Memory B cell (primary cell): ENCODE results near the gene BORCS5.

Source experiments
- ATAC-seq: fragments of 150-1000 bp; cut with Tn5 transposase; 2 replicates; pipeline ENCODE4 v1.10.0; 2021; ENCODE audit warnings: low read depth, mild to moderate bottlenecking, moderate library complexity
- DNase-seq, 2 donors: peaks; one replicate each; pipeline ENCODE4 v3.0.0; 2022; ENCODE audit warnings: low spot score in 2 of 2
- H3K27ac Mint-ChIP-seq: one replicate; pipeline ENCODE4 v1.8.0; 2022; ENCODE audit warnings: mild to moderate bottlenecking, moderate library complexity, mixed read lengths
- H3K27me3 Mint-ChIP-seq: one replicate; pipeline ENCODE4 v1.8.0; 2022; ENCODE audit warnings: mixed read lengths
- H3K36me3 Mint-ChIP-seq: one replicate; pipeline ENCODE4 v1.8.0; 2022; ENCODE audit warnings: mild to moderate bottlenecking, mixed read lengths
- H3K4me1 Mint-ChIP-seq: one replicate; pipeline ENCODE4 v1.8.0; 2022; ENCODE audit warnings: mixed read lengths
- H3K4me3 Mint-ChIP-seq: one replicate; pipeline ENCODE4 v1.8.0; 2022; ENCODE audit warnings: mild to moderate bottlenecking, moderate library complexity, mixed read lengths
- H3K9me3 Mint-ChIP-seq: one replicate; pipeline ENCODE4 v1.8.0; 2022; ENCODE audit warnings: mixed read lengths

BORCS5 gene

GRCh38 chr12:12365931-12366431 is 9.1 kb downstream of the BORCS5 start:
- Mint-ChIP-seq H3K27ac (no peak overlapping the region), H3K9me3 (no peaks in the 10 kb centered on the region), H3K4me3 (no peak overlapping the region), H3K27me3 (no peaks in the 10 kb centered on the region), H3K4me1 (peaks cover 18% of the 10 kb centered on the region), H3K36me3 (peaks cover 23% of the 10 kb centered on the region)
- DNase-seq (no peak), ATAC-seq (no peak)

- Mint-ChIP-seq H3K4me3 (no peak overlapping the region), H3K36me3 (peaks cover 19% of the 10 kb centered on the region), H3K27ac (peak overlapping the region; percentile 5), H3K9me3 (no peaks in the 10 kb centered on the region), H3K4me1 (peaks cover 12% of the 10 kb centered on the region), H3K27me3 (no peaks in the 10 kb centered on the region)
- DNase-seq (no peak), ATAC-seq (no peak)
These were observed 10.0 kb downstream of the BORCS5 start for GRCh38 chr12:12366701-12367481.

DNA sequence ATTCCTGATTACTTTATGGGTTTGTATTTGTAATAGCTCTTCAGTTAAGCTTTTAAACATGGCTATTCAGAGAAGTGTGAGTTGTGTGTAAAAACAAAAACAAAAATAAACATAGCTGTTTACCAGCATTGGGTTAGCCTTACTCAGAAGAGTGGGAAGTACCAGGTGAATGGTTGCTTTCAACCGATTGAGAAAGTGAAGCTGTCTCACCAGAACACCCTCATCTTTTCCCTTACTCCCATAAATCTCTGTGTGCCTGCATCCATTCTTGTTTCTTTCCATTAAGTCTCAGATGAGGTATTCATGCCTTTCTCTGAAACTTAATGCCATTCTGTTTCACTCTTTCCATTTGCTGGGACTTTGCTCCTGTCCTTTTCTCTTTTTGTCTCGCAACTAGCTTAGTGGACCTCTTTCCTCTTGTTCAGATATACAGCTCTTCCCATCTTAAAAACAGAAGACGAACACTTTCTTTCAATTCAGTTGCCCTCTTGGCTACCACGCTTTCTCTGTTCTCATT is 10.7 kb downstream of the BORCS5 start:
- peaks cover 17% of the 10 kb centered on the region for H3K36me3 Mint-ChIP-seq
- ATAC-seq, result no peak
- no peak overlapping the region for H3K4me3 Mint-ChIP-seq
- peaks cover 10% of the 10 kb centered on the region for H3K4me1 Mint-ChIP-seq
- no peaks in the 10 kb centered on the region for H3K9me3 Mint-ChIP-seq
- H3K27ac Mint-ChIP-seq, result peak overlapping the region; percentile 6
- no peak for DNase-seq
- H3K27me3 Mint-ChIP-seq, result no peaks in the 10 kb centered on the region

DNA sequence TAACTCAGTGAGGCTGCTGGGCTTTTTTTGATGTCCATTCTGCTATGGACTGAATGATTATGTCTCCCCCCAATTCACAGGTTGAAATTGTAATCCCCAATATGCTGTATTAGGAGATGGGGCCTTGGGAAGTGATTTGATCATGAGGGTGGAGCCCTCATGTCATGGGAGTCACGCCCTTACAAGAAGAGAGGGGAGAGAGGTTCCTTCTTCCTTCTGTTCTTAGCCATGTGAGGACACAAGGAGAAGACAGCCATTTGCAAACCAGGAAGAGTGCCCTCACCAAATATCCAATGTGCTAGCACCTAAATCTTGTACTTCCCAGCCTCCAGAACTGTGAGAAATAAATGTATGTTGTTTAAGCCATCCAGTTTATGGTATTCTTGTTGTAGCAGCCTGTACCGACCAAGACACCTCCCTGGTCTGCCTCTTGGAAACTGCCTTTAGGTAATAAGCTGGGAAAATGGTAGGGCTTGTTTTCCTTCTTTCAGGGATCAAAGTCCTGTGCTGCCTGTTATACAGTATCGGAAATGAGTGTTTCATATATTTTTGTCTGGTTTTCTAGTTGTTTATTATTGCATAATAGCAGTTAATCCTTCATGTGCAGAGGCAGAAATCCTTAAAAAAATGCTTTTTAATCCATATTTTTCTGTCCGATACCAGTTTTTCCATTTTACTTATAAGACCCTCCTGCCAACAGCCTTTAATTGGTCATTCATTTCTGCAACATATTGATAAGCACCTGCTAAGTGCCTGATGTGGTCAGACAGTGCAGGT is 16.3 kb downstream of the BORCS5 start:
- H3K4me1 Mint-ChIP-seq, result peaks cover 5% of the 10 kb centered on the region
- H3K9me3 Mint-ChIP-seq, result no peaks in the 10 kb centered on the region
- H3K27me3 Mint-ChIP-seq, result no peaks in the 10 kb centered on the region
- peaks cover 15% of the 10 kb centered on the region for H3K36me3 Mint-ChIP-seq
- no peak for DNase-seq
- no peak overlapping the region for H3K27ac Mint-ChIP-seq
- ATAC-seq, result no peak
- no peak overlapping the region for H3K4me3 Mint-ChIP-seq

DNA sequence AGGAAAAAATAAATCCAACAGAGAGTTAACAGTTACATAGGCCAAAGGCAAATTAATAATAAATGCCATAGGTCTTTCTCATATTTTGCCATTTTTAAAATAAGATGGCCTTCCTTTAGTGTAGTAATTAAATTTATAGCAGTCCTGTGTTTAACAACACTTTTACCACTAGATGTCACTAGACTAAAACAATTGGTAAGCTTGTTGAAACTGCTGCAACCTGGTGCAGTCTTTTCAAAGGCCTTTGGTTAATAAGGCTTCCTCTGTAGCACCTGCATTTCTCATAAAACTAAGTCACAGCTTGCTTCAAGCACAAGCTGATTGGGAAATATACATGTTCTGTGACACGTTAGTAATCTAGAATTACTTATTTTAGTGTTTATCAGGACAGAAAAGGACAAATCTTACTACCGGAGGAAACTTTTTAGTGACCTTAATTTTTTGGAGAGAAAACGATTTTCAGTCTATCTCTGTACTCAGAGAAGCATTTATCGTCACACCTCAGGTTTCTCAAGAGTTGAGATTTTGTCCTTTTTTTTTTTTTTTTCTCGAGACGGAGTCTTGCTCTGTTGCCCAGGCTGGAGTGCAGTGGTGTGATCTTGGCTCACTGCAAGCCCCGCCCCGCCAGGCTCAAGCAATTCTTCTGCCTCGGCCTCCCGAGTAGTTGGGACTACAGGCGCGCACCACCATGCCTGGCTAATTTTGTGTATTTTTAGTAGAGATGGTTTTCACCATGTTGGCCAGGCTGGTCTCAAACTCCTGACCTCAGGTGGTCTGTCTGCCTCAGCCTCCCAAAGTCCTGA is 20.0 kb downstream of the BORCS5 start:
- ATAC-seq, result peak; percentile 56
- Mint-ChIP-seq H3K4me1 (peaks cover 13% of the 10 kb centered on the region), H3K27ac (no peak overlapping the region), H3K9me3 (no peaks in the 10 kb centered on the region), H3K36me3 (peaks cover 14% of the 10 kb centered on the region), H3K4me3 (no peak overlapping the region), H3K27me3 (no peaks in the 10 kb centered on the region)
- DNase-seq, result peak in 1 of 2 donors; percentile 44

GRCh38 chr12:12378616-12379015 is 21.7 kb downstream of the BORCS5 start:
- H3K36me3 Mint-ChIP-seq, result peaks cover 18% of the 10 kb centered on the region
- no peaks in the 10 kb centered on the region for H3K27me3 Mint-ChIP-seq
- no peak for ATAC-seq
- no peak for DNase-seq
- H3K4me3 Mint-ChIP-seq, result no peak overlapping the region
- H3K9me3 Mint-ChIP-seq, result no peaks in the 10 kb centered on the region
- H3K27ac Mint-ChIP-seq, result peak overlapping the region; percentile 69
- H3K4me1 Mint-ChIP-seq, result peaks cover 15% of the 10 kb centered on the region

GRCh38 chr12:12379831-12380730 is 23.2 kb downstream of the BORCS5 start:
- peaks cover 15% of the 10 kb centered on the region for H3K4me1 Mint-ChIP-seq
- no peaks in the 10 kb centered on the region for H3K9me3 Mint-ChIP-seq
- peak; percentile 92 for ATAC-seq
- peaks cover 24% of the 10 kb centered on the region for H3K36me3 Mint-ChIP-seq
- no peaks in the 10 kb centered on the region for H3K27me3 Mint-ChIP-seq
- DNase-seq, result peak in 1 of 2 donors; percentile 26
- peak overlapping the region; percentile 95 for H3K27ac Mint-ChIP-seq
- H3K4me3 Mint-ChIP-seq, result peak overlapping the region; percentile 0

GRCh38 chr12:12380949-12381593 is 24.2 kb downstream of the BORCS5 start:
- ATAC-seq (no peak), DNase-seq (no peak)
- Mint-ChIP-seq H3K9me3 (no peaks in the 10 kb centered on the region), H3K36me3 (peaks cover 24% of the 10 kb centered on the region), H3K27me3 (no peaks in the 10 kb centered on the region), H3K4me1 (peaks cover 15% of the 10 kb centered on the region), H3K27ac (peak overlapping the region; percentile 80), H3K4me3 (no peak overlapping the region)

- ATAC-seq (no peak), DNase-seq (no peak)
- H3K27me3 Mint-ChIP-seq, result no peaks in the 10 kb centered on the region
- peaks cover 15% of the 10 kb centered on the region for H3K4me1 Mint-ChIP-seq
- H3K27ac Mint-ChIP-seq, result peak overlapping the region; percentile 80
- H3K9me3 Mint-ChIP-seq, result no peaks in the 10 kb centered on the region
- H3K36me3 Mint-ChIP-seq, result peaks cover 24% of the 10 kb centered on the region
- no peak overlapping the region for H3K4me3 Mint-ChIP-seq
These were observed 25.1 kb downstream of the BORCS5 start for GRCh38 chr12:12381982-12382381.

GRCh38 chr12:12384571-12385340 is 27.9 kb downstream of the BORCS5 start:
- H3K36me3 Mint-ChIP-seq, result peaks cover 23% of the 10 kb centered on the region
- DNase-seq, result no peak
- no peaks in the 10 kb centered on the region for H3K9me3 Mint-ChIP-seq
- H3K27ac Mint-ChIP-seq, result no peak overlapping the region
- ATAC-seq, result no peak
- H3K4me1 Mint-ChIP-seq, result peaks cover 10% of the 10 kb centered on the region
- no peaks in the 10 kb centered on the region for H3K27me3 Mint-ChIP-seq
- H3K4me3 Mint-ChIP-seq, result no peak overlapping the region

DNA sequence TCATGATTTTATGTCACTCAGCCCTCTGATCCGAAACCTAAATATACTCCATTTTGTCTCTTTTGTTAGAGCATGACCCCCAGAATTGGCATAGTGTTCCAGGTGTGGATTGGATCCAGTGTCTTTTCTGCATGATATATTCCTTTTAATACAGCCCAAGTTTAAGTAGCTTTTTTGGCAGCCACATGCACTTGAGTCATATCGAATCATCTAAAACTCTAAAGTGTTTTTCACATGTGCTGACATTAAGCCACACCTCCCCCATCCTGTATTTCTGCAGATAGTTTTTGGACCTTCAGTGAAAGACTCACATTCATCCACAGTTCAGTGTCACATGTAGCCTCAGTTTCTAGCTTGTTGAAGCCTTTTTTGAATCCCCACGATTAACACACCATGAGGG is 30.6 kb downstream of the BORCS5 start:
- no peak for DNase-seq
- Mint-ChIP-seq H3K4me1 (no peaks in the 10 kb centered on the region), H3K27me3 (no peaks in the 10 kb centered on the region), H3K36me3 (peaks cover 25% of the 10 kb centered on the region), H3K27ac (no peak overlapping the region), H3K4me3 (no peak overlapping the region), H3K9me3 (no peaks in the 10 kb centered on the region)
- ATAC-seq, result no peak

- H3K9me3 Mint-ChIP-seq, result no peaks in the 10 kb centered on the region
- no peaks in the 10 kb centered on the region for H3K27me3 Mint-ChIP-seq
- ATAC-seq (no peak), DNase-seq (no peak)
- H3K36me3 Mint-ChIP-seq, result peaks cover 20% of the 10 kb centered on the region
- H3K4me1 Mint-ChIP-seq, result peaks cover 4% of the 10 kb centered on the region
- no peak overlapping the region for H3K27ac Mint-ChIP-seq
- H3K4me3 Mint-ChIP-seq, result no peak overlapping the region
These were observed 35.5 kb downstream of the BORCS5 start for GRCh38 chr12:12392413-12392812.
